HepG2 (cell line): Measurements from ENCODE around the gene NFKBIA. TPM values are rescaled to one million over a fixed set of nuclear protein-coding genes. Genes with fewer than 3 reads are reported as not detected.
A peak's percentile ranks its signal among the peaks of the same experiment; 100 is the strongest.

Experiments
- DMAP1 ChIP-seq: IDR thresholded peaks from 2 replicates; pipeline ENCODE4 v1.6.1; 2016
- DMTF1 ChIP-seq: sonication (generic); formaldehyde crosslinking; IDR thresholded peaks from 2 replicates; pipeline ENCODE4 v1.4.0; 2020; ENCODE audit warnings: mild to moderate bottlenecking, missing genetic modification reagents
- HNRNPLL ChIP-seq: fragments of 200-400 bp; formaldehyde crosslinking; IDR thresholded peaks from 2 replicates; pipeline ENCODE4 v1.6.1; 2017; ENCODE audit warnings: mild to moderate bottlenecking, low read depth, low read length; ENCODE audit not compliant: poor library complexity, severe bottlenecking
- HOXD1 ChIP-seq: sonication (generic); formaldehyde crosslinking; IDR thresholded peaks from 2 replicates; pipeline ENCODE4 v1.5.0; 2020; ENCODE audit warnings: missing genetic modification reagents
- NCOA2 ChIP-seq: sonication (generic); formaldehyde crosslinking; IDR thresholded peaks from 2 replicates; pipeline ENCODE4 v1.8.0; 2022; ENCODE audit warnings: inconsistent platforms
- NFAT5 ChIP-seq: sonication (generic); formaldehyde crosslinking; IDR thresholded peaks from 2 replicates; pipeline ENCODE4 v1.4.0; 2020; ENCODE audit warnings: missing genetic modification reagents
- SUZ12 ChIP-seq: fragments of 150-350 bp; IDR thresholded peaks from 2 replicates; pipeline ENCODE4 v1.6.1; 2014; ENCODE audit warnings: low read depth, low read length
- TGIF2 ChIP-seq: IDR thresholded peaks from 2 replicates; pipeline ENCODE4 v1.6.1; 2016; ENCODE audit warnings: control low read depth, missing compliant biosample characterization
- THAP11 ChIP-seq: IDR thresholded peaks from 2 replicates; pipeline ENCODE4 v1.6.1; 2016; ENCODE audit warnings: missing biosample characterization, missing genetic modification reagents
- TP53 ChIP-seq: sonication (generic); formaldehyde crosslinking; conservative IDR thresholded peaks from 2 replicates; pipeline ENCODE4 v1.4.0; 2020; ENCODE audit warnings: missing genetic modification reagents
- USF2 ChIP-seq, 2 experiments: sonication (generic) in 1 of 2; formaldehyde crosslinking in 1 of 2; IDR thresholded peaks; 2 replicates each; pipeline versions ENCODE4 v1.5.1 to v1.6.1; 2011 to 2020; ENCODE audit warnings: borderline replicate concordance in 1 of 2, low read depth in 1 of 2, low read length in 1 of 2, mild to moderate bottlenecking in 1 of 2, missing genetic modification reagents in 1 of 2, moderate library complexity in 1 of 2
- ZNF577 ChIP-seq: sonication (generic); formaldehyde crosslinking; IDR thresholded peaks from 2 replicates; pipeline ENCODE4 v1.4.0; 2020; ENCODE audit warnings: mild to moderate bottlenecking, low read depth, missing genetic modification reagents, borderline replicate concordance
- ZNF710 ChIP-seq: sonication (generic); formaldehyde crosslinking; IDR thresholded peaks from 2 replicates; pipeline ENCODE4 v1.5.0; 2020; ENCODE audit warnings: mild to moderate bottlenecking, missing genetic modification reagents, borderline replicate concordance
- polyA plus RNA-seq, 8 experiments: library from polyadenylated mRNA; depleted of rRNA in 3 of 8; stranded (reverse) in 7 of 8; unstranded in 1 of 8; fragments of >200 nt; fragmentation: Illumina TruSeq in 4 of 8; extraction: Trizol in 4 of 8; gene quantifications; 2 replicates each; pipeline versions ENCODE4 v1.2.1 to v1.2.3, GENCODE V29; 2011 to 2016; ENCODE audit warnings: low read depth in 4 of 8, missing spikeins in 1 of 8, mixed read lengths in 1 of 8; ENCODE audit not compliant: insufficient read depth in 1 of 8
- total RNA-seq, 5 experiments: library from RNA; depleted of rRNA; stranded (reverse); fragments of >200 nt; fragmentation: Illumina TruSeq; extraction: Trizol; gene quantifications; 2 replicates each; pipeline ENCODE4 v1.2.3, GENCODE V29; 2016; ENCODE audit warnings: low read depth in 1 of 5
- TF ChIP-seq, protein P1 (sequence below): sonication (generic); formaldehyde crosslinking; IDR thresholded peaks from 2 replicates; pipeline ENCODE4 v1.4.0; 2020; ENCODE audit warnings: missing genetic modification reagents

Gene NFKBIA
- total and polyA plus RNA-seq, 2 of the 13 experiments (the other 11 are each of a cell fraction or from before 2014, with no cell fraction given) = 197 to 319 TPM

DNA sequence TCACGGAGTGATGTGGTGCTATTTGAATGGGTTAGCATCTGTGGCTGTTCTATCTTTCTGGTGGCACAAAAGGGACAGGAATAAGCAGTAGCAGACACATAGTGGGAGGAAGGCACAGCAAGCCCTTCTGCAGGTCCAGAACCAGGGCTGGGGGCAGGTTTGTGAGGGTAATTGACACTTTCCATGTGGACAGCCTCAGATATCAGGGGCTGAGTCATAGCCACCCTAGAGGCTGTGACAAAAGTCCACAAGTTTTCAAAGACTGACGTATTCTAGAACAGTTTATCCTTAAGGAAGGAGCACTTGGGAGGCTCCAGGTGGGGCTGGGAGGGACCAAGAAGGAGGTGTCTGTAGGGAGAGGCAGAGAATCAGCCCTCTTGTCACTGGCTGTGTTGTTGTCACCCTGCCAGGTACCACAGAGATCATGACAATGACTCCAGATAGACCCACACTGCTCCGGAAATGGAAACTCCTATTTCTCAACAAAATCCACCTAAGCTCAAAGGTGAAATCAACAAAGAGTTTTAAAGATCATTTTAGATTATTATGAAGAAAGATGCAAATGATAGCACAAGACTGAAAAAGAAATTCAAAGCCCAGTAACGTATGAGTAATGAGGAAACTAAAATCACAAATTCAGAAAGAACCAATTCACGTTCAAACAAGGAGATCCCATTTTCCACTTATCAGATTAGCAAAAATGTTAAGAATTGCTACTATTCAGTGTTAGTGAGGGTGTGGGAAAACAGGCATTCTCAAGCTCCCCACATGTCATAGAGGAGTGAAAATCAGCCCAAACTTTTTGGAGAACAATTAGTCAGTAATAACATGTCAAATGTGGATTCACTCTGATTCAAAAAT is 48.3 kb downstream of the NFKBIA start (continued):
- TF ChIP-seq HOXD1 (CRISPR knock-in tag) (no peak), NFAT5 (CRISPR knock-in tag) (no peak), ZNF710 (CRISPR knock-in tag) (peak; percentile 63; the same call in 1 of the 2 replicates), NCOA2 (CRISPR knock-in tag) (peak; percentile 84), HNRNPLL (no peak), SUZ12 (no peak), TGIF2 (no peak; the same call in 1 of the 2 replicates), TP53 (no peak), ZNF577 (CRISPR knock-in tag) (no peak), DMTF1 (CRISPR knock-in tag) (no peak), DMAP1 (CRISPR knock-in tag) (no peak; the same call in 1 of the 2 replicates), THAP11 (CRISPR knock-in tag) (peak; percentile 74), USF2 (IDR thresholded peaks at IDR 0.05; ENCODE audit: low read depth, low read length) (no peak), USF2 (CRISPR knock-in tag; IDR thresholded peaks at IDR 0.05; ENCODE audit: borderline replicate concordance) (no peak)
- TF ChIP-seq, protein P1, sequence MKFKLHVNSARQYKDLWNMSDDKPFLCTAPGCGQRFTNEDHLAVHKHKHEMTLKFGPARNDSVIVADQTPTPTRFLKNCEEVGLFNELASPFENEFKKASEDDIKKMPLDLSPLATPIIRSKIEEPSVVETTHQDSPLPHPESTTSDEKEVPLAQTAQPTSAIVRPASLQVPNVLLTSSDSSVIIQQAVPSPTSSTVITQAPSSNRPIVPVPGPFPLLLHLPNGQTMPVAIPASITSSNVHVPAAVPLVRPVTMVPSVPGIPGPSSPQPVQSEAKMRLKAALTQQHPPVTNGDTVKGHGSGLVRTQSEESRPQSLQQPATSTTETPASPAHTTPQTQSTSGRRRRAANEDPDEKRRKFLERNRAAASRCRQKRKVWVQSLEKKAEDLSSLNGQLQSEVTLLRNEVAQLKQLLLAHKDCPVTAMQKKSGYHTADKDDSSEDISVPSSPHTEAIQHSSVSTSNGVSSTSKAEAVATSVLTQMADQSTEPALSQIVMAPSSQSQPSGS (CRISPR knock-in tag) = no peak
